ENCODE measurements around the gene DRC1. TPM values are rescaled to one million over a fixed set of nuclear protein-coding genes. Genes with fewer than 3 reads are reported as not detected.
A peak's percentile ranks its signal among the peaks of the same experiment; 100 is the strongest.

Gene DRC1
- total and polyA plus RNA-seq, 2 of the 13 experiments (the other 11 are each of a cell fraction or from before 2014, with no cell fraction given): 0.07 TPM; not detected in 1

GRCh38 chr2:26483957-26484565 lies 82.3 kb downstream of the DRC1 start (continued):
- TF ChIP-seq ZNF816 (CRISPR knock-in tag; IDR thresholded peaks at IDR 0.05; ENCODE audit: borderline replicate concordance): no peak
- TF ChIP-seq ZNF30 (CRISPR knock-in tag; IDR thresholded peaks at IDR 0.05): no peak
- TF ChIP-seq ZSCAN12 (CRISPR knock-in tag; IDR thresholded peaks at IDR 0.05): no peak
- TF ChIP-seq ZBTB40 (IDR thresholded peaks at IDR 0.05): no peak
- TF ChIP-seq ZBTB40 (CRISPR knock-in tag; IDR thresholded peaks at IDR 0.05): no peak
- TF ChIP-seq ZNF7 (CRISPR knock-in tag; IDR thresholded peaks at IDR 0.05): no peak
- TF ChIP-seq ZNF33B (CRISPR knock-in tag; IDR thresholded peaks at IDR 0.05): no peak
- TF ChIP-seq ZNF367 (CRISPR knock-in tag; IDR thresholded peaks at IDR 0.05; ENCODE audit: borderline replicate concordance): no peak
- no peak for TF ChIP-seq NR2F6 (IDR thresholded peaks at IDR 0.05)
- TF ChIP-seq NR2F6 (CRISPR knock-in tag; IDR thresholded peaks at IDR 0.05): no peak
- TF ChIP-seq ARID4A (CRISPR knock-in tag; IDR thresholded peaks at IDR 0.05; ENCODE audit: borderline replicate concordance): 0 out of 2 replicates have a peak, but pooled peaks have one; percentile 22
- TF ChIP-seq EED (CRISPR knock-in tag; IDR thresholded peaks at IDR 0.05): no peak
- TF ChIP-seq MIER3 (CRISPR knock-in tag; IDR thresholded peaks at IDR 0.05; ENCODE audit: borderline replicate concordance): no peak
- TF ChIP-seq NFIB (CRISPR knock-in tag; IDR thresholded peaks at IDR 0.05; ENCODE audit: borderline replicate concordance): no peak
- TF ChIP-seq MED1 (CRISPR knock-in tag; IDR thresholded peaks at IDR 0.05): 0 out of 2 replicates have a peak, but pooled peaks have one; percentile 20
- no peak for TF ChIP-seq GMEB1 (CRISPR knock-in tag; IDR thresholded peaks at IDR 0.05; ENCODE audit: borderline replicate concordance)
